Measurements from ENCODE around the gene CHCHD6. TPM values are rescaled to one million over a fixed set of nuclear protein-coding genes. Genes with fewer than 3 reads are reported as not detected.

CHCHD6 gene
- total and polyA plus RNA-seq, 12 donors, result 10.6 to 22.5 (median 17.6) TPM

GRCh38 chr3:126941721-126942270 lies 237.8 kb downstream of the CHCHD6 start:
- Histone ChIP-seq H3K4me1 (replicated peaks in 1 of 2) (peaks cover 0 to 9% of the 10 kb centered on the region in 2 donors), H3K9me3 (replicated peaks in 1 of 3) (no peaks in the 10 kb centered on the region)
- 89 to 96% (median 91%) methylated on average over 5 of the region's 5 CpGs for WGBS, 4 donors

GRCh38 chr3:126944089-126944965 lies 240.3 kb downstream of the CHCHD6 start:
- DNase-seq, result peak in 1 of 7 donors; percentile 9
- TF ChIP-seq POLR2A (IDR thresholded peaks at IDR 0.05) (no peak), CTCF (IDR thresholded peaks at IDR 0.05) (no peak)
- intact Hi-C loops (cut with DNase I), result no loop called here
- no peak overlapping the region for H3K4me3 ChIP-seq
- H3K36me3 ChIP-seq (replicated peaks in 1 of 2), result no peaks in the 10 kb centered on the region
- H3K9me3 ChIP-seq (replicated peaks in 1 of 3), result no peaks in the 10 kb centered on the region
- no peaks in the 10 kb centered on the region for H3K27me3 ChIP-seq
- H3K4me1 ChIP-seq (replicated peaks in 1 of 2), result no peaks in the 10 kb centered on the region
- 91 to 94% (median 92%) methylated on average over 12 of the region's 12 CpGs for WGBS, 4 donors
- H3K27ac ChIP-seq, result no peak overlapping the region

More at GRCh38 chr3:126941721-126942270, 237.8 kb downstream of the CHCHD6 start:
- intact Hi-C loops (cut with DNase I), result no loop called here
- no peaks in the 10 kb centered on the region for H3K36me3 ChIP-seq (replicated peaks in 1 of 2)
- no peak overlapping the region for H3K4me3 ChIP-seq
- no peak for DNase-seq
- no peak overlapping the region for H3K27ac ChIP-seq
- H3K27me3 ChIP-seq, result no peaks in the 10 kb centered on the region
- TF ChIP-seq CTCF (IDR thresholded peaks at IDR 0.05) (no peak), POLR2A (IDR thresholded peaks at IDR 0.05) (no peak)

DNA sequence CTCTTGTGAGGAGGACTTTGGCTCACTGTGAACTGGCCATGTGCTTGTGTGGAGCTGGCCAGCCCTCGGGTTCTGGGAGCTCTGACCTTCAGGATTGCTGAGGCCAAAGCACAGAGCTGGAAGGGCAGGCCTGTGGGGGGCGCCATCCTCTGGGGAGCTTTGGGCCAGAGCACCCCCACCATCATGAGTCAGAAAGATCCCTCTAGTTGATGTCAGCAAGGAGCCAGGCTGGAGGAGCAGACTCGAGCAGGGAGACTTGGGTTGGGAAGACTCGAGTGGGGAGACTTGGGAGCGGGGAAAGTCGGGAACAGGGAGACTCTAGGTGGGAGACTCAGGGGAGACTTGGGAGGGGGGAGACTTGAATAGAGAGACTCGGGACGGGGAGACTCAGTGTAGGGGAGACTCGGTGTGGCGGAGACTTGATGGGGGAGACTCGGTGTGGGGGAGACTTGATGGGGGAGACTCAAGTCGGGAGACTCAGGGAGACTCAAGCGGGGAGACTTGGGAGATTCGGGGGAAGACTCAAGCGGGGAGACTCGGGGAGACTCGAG lies 241.2 kb downstream of the CHCHD6 start:
- Histone ChIP-seq H3K27ac (no peak overlapping the region), H3K9me3 (replicated peaks in 1 of 3) (no peaks in the 10 kb centered on the region), H3K27me3 (no peaks in the 10 kb centered on the region), H3K36me3 (replicated peaks in 1 of 2) (no peaks in the 10 kb centered on the region), H3K4me1 (replicated peaks in 1 of 2) (no peaks in the 10 kb centered on the region), H3K4me3 (no peak overlapping the region)
- TF ChIP-seq POLR2A (IDR thresholded peaks at IDR 0.05) (no peak), CTCF (IDR thresholded peaks at IDR 0.05) (no peak)
- no peak for DNase-seq
- intact Hi-C loops (cut with DNase I), result no loop called here
- 87 to 94% (median 92%) methylated on average over 15 to 17 of the region's 17 CpGs for WGBS, 4 donors

GRCh38 chr3:126945891-126946290 lies 241.9 kb downstream of the CHCHD6 start:
- no peaks in the 10 kb centered on the region for H3K36me3 ChIP-seq (replicated peaks in 1 of 2)
- TF ChIP-seq POLR2A (IDR thresholded peaks at IDR 0.05), result no peak
- TF ChIP-seq CTCF (IDR thresholded peaks at IDR 0.05), result no peak
- H3K27me3 ChIP-seq, result no peaks in the 10 kb centered on the region
- no peak for DNase-seq
- no peak overlapping the region for H3K27ac ChIP-seq
- H3K4me3 ChIP-seq, result no peak overlapping the region
- WGBS, 4 donors, result 94 to 98% (median 96%) methylated on average over 7 to 9 of the region's 9 CpGs
- no peaks in the 10 kb centered on the region for H3K9me3 ChIP-seq (replicated peaks in 1 of 3)
- intact Hi-C loops (cut with DNase I), result no loop called here
- H3K4me1 ChIP-seq (replicated peaks in 1 of 2), result no peaks in the 10 kb centered on the region

All from adrenal gland (tissue), 12 donors.